Measurements from ENCODE around the gene RELT.

DNA sequence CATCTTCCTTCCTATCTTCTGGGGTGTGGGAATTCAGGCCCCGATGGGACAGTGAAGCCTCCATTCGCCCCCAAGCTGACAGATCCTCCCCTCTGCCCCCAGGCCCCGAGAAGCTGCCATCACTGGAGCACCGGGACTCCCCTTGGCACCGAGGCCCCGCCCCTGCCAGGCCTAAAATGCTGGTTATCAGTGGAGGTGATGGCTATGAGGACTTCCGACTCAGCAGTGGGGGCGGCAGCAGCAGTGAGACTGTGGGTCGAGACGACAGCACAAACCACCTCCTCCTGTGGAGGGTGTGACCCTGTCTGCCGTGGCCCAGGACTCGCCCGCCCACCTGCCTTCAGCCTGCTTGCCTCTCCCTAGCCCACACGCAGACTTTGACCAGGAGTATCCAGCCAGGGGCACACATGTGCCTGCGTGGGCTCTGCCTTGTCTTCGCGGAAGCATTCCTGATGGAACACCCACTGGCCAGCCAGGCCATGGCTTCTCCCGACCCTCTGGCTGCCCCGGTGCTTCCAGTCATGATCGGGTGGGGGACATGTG lies 8.6 kb upstream of the RELT start:
- TF ChIP-seq, protein P1, sequence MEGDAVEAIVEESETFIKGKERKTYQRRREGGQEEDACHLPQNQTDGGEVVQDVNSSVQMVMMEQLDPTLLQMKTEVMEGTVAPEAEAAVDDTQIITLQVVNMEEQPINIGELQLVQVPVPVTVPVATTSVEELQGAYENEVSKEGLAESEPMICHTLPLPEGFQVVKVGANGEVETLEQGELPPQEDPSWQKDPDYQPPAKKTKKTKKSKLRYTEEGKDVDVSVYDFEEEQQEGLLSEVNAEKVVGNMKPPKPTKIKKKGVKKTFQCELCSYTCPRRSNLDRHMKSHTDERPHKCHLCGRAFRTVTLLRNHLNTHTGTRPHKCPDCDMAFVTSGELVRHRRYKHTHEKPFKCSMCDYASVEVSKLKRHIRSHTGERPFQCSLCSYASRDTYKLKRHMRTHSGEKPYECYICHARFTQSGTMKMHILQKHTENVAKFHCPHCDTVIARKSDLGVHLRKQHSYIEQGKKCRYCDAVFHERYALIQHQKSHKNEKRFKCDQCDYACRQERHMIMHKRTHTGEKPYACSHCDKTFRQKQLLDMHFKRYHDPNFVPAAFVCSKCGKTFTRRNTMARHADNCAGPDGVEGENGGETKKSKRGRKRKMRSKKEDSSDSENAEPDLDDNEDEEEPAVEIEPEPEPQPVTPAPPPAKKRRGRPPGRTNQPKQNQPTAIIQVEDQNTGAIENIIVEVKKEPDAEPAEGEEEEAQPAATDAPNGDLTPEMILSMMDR (IDR thresholded peaks at IDR 0.05; ENCODE audit: insufficient read depth, low read depth, low read length): no peak
- no peak for TF ChIP-seq EZH2 (IDR thresholded peaks at IDR 0.05; ENCODE audit: insufficient read depth, low read length)

All from astrocyte (in vitro differentiated cells and primary cell).